H9 (cell line): ENCODE results near the gene RDH12. TPM values are rescaled to one million over a fixed set of nuclear protein-coding genes. Genes with fewer than 3 reads are reported as not detected.

Experiments
- DNase-seq: peaks from one replicate; pipeline ENCODE4 v3.0.0-alpha.2; 2017
- H2AFZ ChIP-seq: one replicate; pipeline ENCODE4 v1.6.1; 2013; ENCODE audit warnings: mild to moderate bottlenecking, low read length, control low read depth, moderate library complexity
- H2AK5ac ChIP-seq: 2 replicates; pipeline ENCODE4 v1.6.1; 2013; ENCODE audit warnings: low read length, control low read depth, mixed read lengths; ENCODE audit not compliant: insufficient read length
- H2BK120ac ChIP-seq: one replicate; pipeline ENCODE4 v1.6.1; 2013; ENCODE audit warnings: low read depth, mild to moderate bottlenecking, low read length, control low read depth, inconsistent platforms; ENCODE audit not compliant: poor library complexity, severe bottlenecking
- H2BK12ac ChIP-seq: 2 replicates; pipeline ENCODE4 v1.6.1; 2013; ENCODE audit warnings: low read length, control low read depth, mixed read lengths, low read depth; ENCODE audit not compliant: insufficient read length
- H2BK15ac ChIP-seq: 2 replicates; pipeline ENCODE4 v1.6.1; 2013; ENCODE audit warnings: low read depth, low read length, control low read depth
- H2BK20ac ChIP-seq: one replicate; pipeline ENCODE4 v1.6.1; 2013; ENCODE audit warnings: low read depth, mild to moderate bottlenecking, low read length, control low read depth, inconsistent platforms; ENCODE audit not compliant: poor library complexity, severe bottlenecking
- H2BK5ac ChIP-seq: 2 replicates; pipeline ENCODE4 v1.6.1; 2013; ENCODE audit warnings: low read length, control low read depth, mixed read lengths; ENCODE audit not compliant: insufficient read length
- H3K14ac ChIP-seq: 2 replicates; pipeline ENCODE4 v1.6.1; 2013; ENCODE audit warnings: low read length, control low read depth; ENCODE audit not compliant: insufficient read depth
- H3K18ac ChIP-seq: 2 replicates; pipeline ENCODE4 v1.6.1; 2013; ENCODE audit warnings: low read depth, mild to moderate bottlenecking, mixed read lengths, low read length, control low read depth; ENCODE audit not compliant: insufficient read length
- H3K23ac ChIP-seq: 2 replicates; pipeline ENCODE4 v1.6.1; 2013; ENCODE audit warnings: low read length, control low read depth, mixed read lengths, low read depth; ENCODE audit not compliant: insufficient read length
- H3K23me2 ChIP-seq: 2 replicates; pipeline ENCODE4 v1.6.1; 2013; ENCODE audit warnings: low read depth, mild to moderate bottlenecking, mixed read lengths, low read length, control low read depth; ENCODE audit not compliant: insufficient read length, poor library complexity, severe bottlenecking
- H3K27ac ChIP-seq: 2 replicates; pipeline ENCODE4 v1.5.1; 2013; ENCODE audit warnings: low read length, control low read depth, mixed read lengths, low read depth; ENCODE audit not compliant: insufficient read length
- H3K27me3 ChIP-seq: 2 replicates; pipeline ENCODE4 v1.6.1; 2013; ENCODE audit warnings: low read length, control low read depth, inconsistent platforms; ENCODE audit not compliant: insufficient read depth
- H3K4ac ChIP-seq: 2 replicates; pipeline ENCODE4 v1.6.1; 2013; ENCODE audit warnings: low read depth, mild to moderate bottlenecking, control low read depth, inconsistent platforms, low read length, moderate library complexity
- H3K4me1 ChIP-seq: 2 replicates; pipeline ENCODE4 v1.6.1; 2013; ENCODE audit warnings: low read length, control low read depth, inconsistent platforms; ENCODE audit not compliant: insufficient read depth
- H3K4me2 ChIP-seq: 2 replicates; pipeline ENCODE4 v1.6.1; 2013; ENCODE audit warnings: low read length, control low read depth, mixed read lengths; ENCODE audit not compliant: insufficient read length, insufficient read depth
- H3K56ac ChIP-seq: 2 replicates; pipeline ENCODE4 v1.6.1; 2013; ENCODE audit warnings: low read depth, mild to moderate bottlenecking, mixed read lengths, low read length, control low read depth; ENCODE audit not compliant: insufficient read length
- H3K79me1 ChIP-seq: 2 replicates; pipeline ENCODE4 v1.6.1; 2013; ENCODE audit warnings: low read depth, mild to moderate bottlenecking, moderate library complexity, low read length, control low read depth, inconsistent platforms; ENCODE audit not compliant: insufficient read depth, poor library complexity, severe bottlenecking
- H3K79me2 ChIP-seq: 2 replicates; pipeline ENCODE4 v1.6.1; 2013; ENCODE audit warnings: low read length, control low read depth, inconsistent platforms; ENCODE audit not compliant: insufficient read depth
- H3K9ac ChIP-seq: 2 replicates; pipeline ENCODE4 v1.6.1; 2013; ENCODE audit warnings: low read length, control low read depth, mixed read lengths; ENCODE audit not compliant: insufficient read length; ENCODE audit errors: extremely low read depth
- H3K9me3 ChIP-seq: one replicate; pipeline ENCODE4 v1.6.1; 2013; ENCODE audit warnings: low read depth, low read length, inconsistent platforms; ENCODE audit not compliant: control insufficient read depth
- H3T11ph ChIP-seq: one replicate; pipeline ENCODE4 v1.6.1; 2013; ENCODE audit warnings: mild to moderate bottlenecking, low read length, control low read depth, inconsistent platforms
- H4K20me1 ChIP-seq: one replicate; pipeline ENCODE4 v1.6.1; 2013; ENCODE audit not compliant: control insufficient read depth, insufficient read length, insufficient read depth
- H4K5ac ChIP-seq: 2 replicates; pipeline ENCODE4 v1.6.1; 2013; ENCODE audit warnings: low read depth, mild to moderate bottlenecking, mixed read lengths, low read length, control low read depth; ENCODE audit not compliant: insufficient read length
- H4K8ac ChIP-seq: replicated peaks from 2 replicates; pipeline ENCODE4 v1.6.1; 2013; ENCODE audit warnings: low read length, control low read depth, mixed read lengths, low read depth; ENCODE audit not compliant: insufficient read length
- H4K91ac ChIP-seq: 2 replicates; pipeline ENCODE4 v1.6.1; 2013; ENCODE audit warnings: low read depth, mild to moderate bottlenecking, moderate library complexity, mixed read lengths, low read length, control low read depth; ENCODE audit not compliant: insufficient read length
- H3K27ac Mint-ChIP-seq, 3 experiments: 2 replicates in 2 of 3; 3 replicates in 1 of 3; pipeline ENCODE4 v1.8.0; 2020 to 2021; ENCODE audit warnings: mixed read lengths in 3 of 3, mild to moderate bottlenecking in 1 of 3, moderate library complexity in 1 of 3
- H3K27me3 Mint-ChIP-seq: 2 replicates; pipeline ENCODE4 v1.8.0; 2021; ENCODE audit warnings: low read depth, mild to moderate bottlenecking, moderate library complexity, mixed read lengths
- H3K36me3 Mint-ChIP-seq, 3 experiments: 2 replicates in 2 of 3; 3 replicates in 1 of 3; pipeline ENCODE4 v1.8.0; 2020 to 2021; ENCODE audit warnings: low read depth in 3 of 3, mixed read lengths in 3 of 3; ENCODE audit not compliant: insufficient read depth in 1 of 3
- H3K4me1 Mint-ChIP-seq, 2 experiments: 2 replicates each; pipeline ENCODE4 v1.8.0; 2020; ENCODE audit warnings: mixed read lengths in 2 of 2
- H3K4me3 Mint-ChIP-seq, 2 experiments: 2 replicates in 1 of 2; 3 replicates in 1 of 2; pipeline ENCODE4 v1.8.0; 2020 to 2021; ENCODE audit warnings: mild to moderate bottlenecking in 2 of 2, mixed read lengths in 2 of 2, moderate library complexity in 1 of 2
- H3K9me3 Mint-ChIP-seq, 2 experiments: 2 replicates in 1 of 2; 3 replicates in 1 of 2; pipeline ENCODE4 v1.8.0; 2020; ENCODE audit warnings: mild to moderate bottlenecking in 2 of 2, mixed read lengths in 2 of 2, moderate library complexity in 1 of 2
- CTCF ChIP-seq: fragments of 200-600 bp; sonication (generic); conservative IDR thresholded peaks from 3 replicates; pipeline ENCODE4 v1.8.0; 2021; ENCODE audit warnings: antibody characterized with exemption, mild to moderate bottlenecking
- WGBS: extraction: QIAGEN DNeasy Blood & Tissue Kit; methylation state at CpG from one replicate; pipeline ENCODE4 v1.1.7; 2013; ENCODE audit warnings: missing lambda C conversion rate, low lambda C conversion rate, mixed read lengths; ENCODE audit not compliant: insufficient read length; ENCODE audit errors: extremely low coverage; 5-methylcytosine and 5-hydroxymethylcytosine counted together
- total RNA-seq: library from RNA; stranded (reverse); gene quantifications from 2 replicates; pipeline ENCODE4 v1.2.1, GENCODE V29; 2021

Gene RDH12
- total RNA-seq, 1 experiment from 2014 or later: 0.74 TPM

- H4K91ac ChIP-seq: no peak overlapping the region
- H3K36me3 Mint-ChIP-seq: peaks cover 28 to 62% (median 58%) of the 10 kb centered on the region in 3 experiments; a peak in 6 of 7 replicates
- no peaks in the 10 kb centered on the region for H3K79me1 ChIP-seq
- H2AFZ ChIP-seq: no peak overlapping the region
- H3K27me3 Mint-ChIP-seq: no peaks in the 10 kb centered on the region
- no CpG with 5 or more reads among the region's 6 CpGs for WGBS
- H2BK15ac ChIP-seq: no peak overlapping the region
- no peaks in the 10 kb centered on the region for H3K9me3 Mint-ChIP-seq
- no peaks in the 10 kb centered on the region; the same call in 1 of the 2 replicates for H3K79me2 ChIP-seq
- no peak overlapping the region for H3K18ac ChIP-seq
- no peak overlapping the region for H3T11ph ChIP-seq
- no peak overlapping the region for H2BK20ac ChIP-seq
- H3K23ac ChIP-seq: no peak overlapping the region
- no peaks in the 10 kb centered on the region for H3K4me1 Mint-ChIP-seq
- no peaks in the 10 kb centered on the region for H3K9me3 ChIP-seq
- no peak overlapping the region for H2BK5ac ChIP-seq
- no peaks in the 10 kb centered on the region for H3K4me1 ChIP-seq
- no peak overlapping the region for H2AK5ac ChIP-seq
- no peak for TF ChIP-seq CTCF
- no peaks in the 10 kb centered on the region for H3K27me3 ChIP-seq
- no peak overlapping the region for H2BK12ac ChIP-seq
- H3K4ac ChIP-seq: no peak overlapping the region
- H4K8ac ChIP-seq: no peak overlapping the region
- H2BK120ac ChIP-seq: no peak overlapping the region
- DNase-seq: no peak
- H4K20me1 ChIP-seq: no peaks in the 10 kb centered on the region
- no peak overlapping the region for H3K4me3 Mint-ChIP-seq
- H3K27ac ChIP-seq: no peak overlapping the region
- no peaks in the 10 kb centered on the region for H3K23me2 ChIP-seq
- H3K14ac ChIP-seq: no peak overlapping the region
- no peak overlapping the region for H3K4me2 ChIP-seq
- no peak overlapping the region for H3K56ac ChIP-seq
- no peak overlapping the region for H3K27ac Mint-ChIP-seq
- no peak overlapping the region for H4K5ac ChIP-seq
- H3K9ac ChIP-seq: no peak overlapping the region
Measured at GRCh38 chr14:67749341-67750084, 47.8 kb downstream of the RDH12 start.
